Islet of Langerhans (tissue), 1 donor: Measurements from ENCODE around the gene TAGLN2.
"Not testable (repeated sequence)": the region's sequence is repeated elsewhere in the genome, so short reads cannot be mapped to it uniquely, and the experiment has no call there.

Experiments
- FAIRE-seq: peaks from one replicate; lab custom pipeline; 2011; peaks lifted over from hg19 to GRCh38; lab: Jason Lieb, UNC

Gene TAGLN2

DNA sequence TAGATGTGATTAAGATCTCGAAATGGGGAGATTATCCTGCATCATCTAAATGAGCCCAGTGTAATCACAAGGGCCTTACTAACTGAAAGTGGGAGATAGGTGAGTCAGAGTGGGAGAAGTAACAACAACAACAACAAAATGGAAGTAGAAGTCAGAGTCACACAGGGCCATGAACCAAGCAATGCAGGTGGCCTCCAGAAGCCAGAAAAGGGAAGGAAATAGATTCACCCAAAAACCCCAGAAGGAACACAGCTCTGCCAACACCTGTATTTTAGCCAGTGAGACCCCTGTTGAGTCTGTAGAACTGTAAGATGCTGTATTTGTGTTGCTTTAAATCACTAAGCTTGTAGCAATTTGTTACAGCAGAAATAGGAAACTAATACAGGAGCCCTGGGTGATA is 4.1 kb downstream of the TAGLN2 start:
- FAIRE-seq, result no peak

DNA sequence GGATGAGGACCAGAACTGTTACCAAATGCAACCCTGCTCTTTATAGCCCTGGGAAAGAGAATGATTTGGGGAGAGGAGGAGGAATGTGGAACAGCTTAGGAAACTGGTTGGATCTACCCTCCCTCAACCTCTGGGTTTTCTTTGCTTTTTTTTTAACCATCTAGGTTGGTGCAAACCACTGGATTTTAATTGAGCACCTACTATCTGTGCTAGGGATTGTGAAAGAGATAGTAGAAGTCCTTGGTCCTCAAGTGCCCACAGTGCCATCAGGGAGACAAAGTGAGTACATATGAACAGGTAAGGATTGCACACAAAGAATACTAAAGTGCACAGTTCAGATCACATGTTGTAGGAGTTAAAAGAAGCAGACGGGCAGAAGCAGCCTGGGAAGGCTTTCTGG is 4.7 kb downstream of the TAGLN2 start:
- no peak for FAIRE-seq

DNA sequence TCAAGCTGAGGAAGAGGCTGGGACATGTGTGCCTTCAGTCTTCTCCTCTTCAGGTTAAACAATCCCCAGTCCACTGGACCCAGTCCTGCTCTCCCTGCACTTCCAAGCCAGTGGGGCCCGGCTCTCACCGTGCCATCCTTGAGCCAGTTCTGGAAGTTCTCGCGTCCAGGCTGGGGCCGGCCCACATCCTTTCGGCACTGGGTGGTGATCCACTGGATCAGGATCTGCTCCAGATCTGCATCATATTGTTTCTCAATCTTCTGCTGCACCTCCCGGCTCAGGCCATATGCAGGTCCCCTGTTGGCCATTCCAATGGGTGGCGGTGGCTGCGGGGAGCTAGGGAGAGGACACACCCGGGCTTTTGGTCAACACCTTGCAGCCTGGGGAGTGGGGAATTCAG is 5.1 kb downstream of the TAGLN2 start:
- FAIRE-seq, result no peak

DNA sequence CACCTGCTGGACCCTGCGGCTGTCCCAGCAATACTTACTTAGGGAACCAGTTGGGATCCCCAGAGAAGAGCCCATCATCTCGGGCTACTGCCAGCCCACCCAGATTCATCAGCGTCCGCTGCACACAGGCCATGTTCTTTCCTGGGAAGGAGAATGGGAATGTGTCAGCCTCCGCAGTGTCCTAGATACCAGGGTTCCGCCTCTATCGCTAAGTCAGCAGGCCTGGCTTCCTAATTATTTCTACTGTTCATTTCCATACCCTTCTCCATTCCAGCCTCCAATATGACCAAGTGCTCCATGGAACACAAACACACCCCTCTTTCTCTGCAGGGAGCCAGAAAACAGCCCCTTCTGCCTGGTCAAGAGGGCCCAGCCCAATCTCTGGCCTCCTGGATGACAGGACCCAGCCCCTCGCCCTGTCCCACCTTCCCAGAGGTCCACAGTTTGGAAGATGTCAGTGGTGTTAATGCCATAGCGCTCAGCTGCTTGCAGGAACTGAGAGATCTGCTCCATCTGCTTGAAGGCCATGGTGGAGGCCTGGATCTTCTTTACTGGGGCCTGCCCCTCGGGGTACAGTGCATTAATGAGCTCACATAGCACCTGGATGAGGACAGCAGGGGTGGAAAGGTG is 6.0 kb downstream of the TAGLN2 start:
- FAIRE-seq, result no peak

DNA sequence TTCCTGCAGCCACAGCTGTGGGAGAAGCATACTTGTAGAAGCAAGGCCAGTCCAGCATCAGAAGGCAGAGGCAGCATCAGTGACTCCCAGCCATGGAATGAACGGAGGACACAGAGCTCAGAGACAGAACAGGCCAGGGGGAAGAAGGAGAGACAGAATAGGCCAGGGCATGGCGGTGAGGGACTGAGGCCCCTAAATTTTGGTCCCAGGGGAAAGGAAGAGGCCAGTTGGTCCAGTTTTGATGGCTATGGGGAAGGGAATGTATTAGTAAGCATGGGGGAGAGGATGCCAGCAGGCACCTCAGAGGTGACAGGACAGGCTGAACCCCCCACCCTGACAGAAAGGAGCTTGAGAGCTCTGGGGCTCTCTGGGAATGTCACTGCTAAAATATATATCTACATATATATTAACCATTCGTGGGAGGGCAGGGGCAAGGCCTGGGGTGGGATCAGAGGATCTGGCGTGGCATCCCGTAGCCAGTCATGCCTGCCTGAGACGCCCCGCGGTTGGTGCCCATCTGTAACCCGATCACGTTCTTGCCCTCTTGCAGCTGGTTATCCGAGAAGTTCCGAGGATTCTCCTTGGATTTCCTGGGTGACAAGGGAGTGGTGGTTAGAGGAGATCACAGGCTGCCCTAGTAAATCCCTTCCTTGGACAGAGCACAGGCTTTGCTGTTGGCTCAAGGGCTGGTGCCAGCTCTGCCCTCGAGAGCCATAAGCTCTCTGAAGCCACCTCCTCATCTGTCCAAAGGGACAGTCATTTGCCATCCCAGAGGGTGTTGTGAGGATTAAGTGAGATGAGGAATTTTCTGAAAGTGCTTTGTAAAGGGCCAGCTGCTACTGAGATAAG is 6.7 kb downstream of the TAGLN2 start:
- FAIRE-seq, result no peak

DNA sequence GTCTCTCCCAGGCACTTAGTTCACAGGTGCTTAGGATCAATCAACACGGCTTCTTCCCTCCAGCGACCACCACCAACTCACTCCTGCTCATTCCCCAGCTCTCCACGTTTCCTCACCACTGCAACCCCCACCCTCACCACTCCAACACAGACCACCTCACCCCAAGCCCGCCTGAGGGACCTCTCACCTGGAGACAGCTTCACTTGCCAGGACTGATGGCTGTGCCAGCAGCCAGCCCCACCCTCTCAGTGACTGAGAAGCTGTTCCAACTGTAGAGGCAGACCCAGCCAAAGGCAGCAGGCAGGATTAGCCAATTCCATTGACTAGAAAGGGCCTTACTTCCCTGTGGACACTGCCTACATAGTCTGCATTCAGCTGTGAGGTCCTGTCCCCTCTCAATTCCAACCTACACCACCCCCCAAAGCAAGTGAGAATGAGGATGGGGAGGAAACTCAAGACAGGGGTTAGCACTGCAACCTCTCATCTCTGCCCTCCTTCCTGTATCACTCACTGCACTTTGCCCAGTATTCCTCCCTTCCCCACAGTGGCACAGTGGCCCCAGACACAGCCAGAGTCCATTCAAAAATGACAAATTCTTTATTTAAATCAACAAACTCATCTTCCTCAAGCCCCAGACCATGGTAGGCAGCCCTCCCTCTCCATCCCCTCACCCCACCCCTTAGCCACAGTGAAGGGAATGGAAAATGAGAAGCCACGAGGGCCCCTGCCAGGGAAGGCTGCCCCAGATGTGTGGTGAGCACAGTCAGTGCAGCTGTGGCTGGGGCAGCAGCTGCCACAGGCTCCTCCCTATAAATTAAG is 7.6 kb downstream of the TAGLN2 start:
- FAIRE-seq, result no peak

DNA sequence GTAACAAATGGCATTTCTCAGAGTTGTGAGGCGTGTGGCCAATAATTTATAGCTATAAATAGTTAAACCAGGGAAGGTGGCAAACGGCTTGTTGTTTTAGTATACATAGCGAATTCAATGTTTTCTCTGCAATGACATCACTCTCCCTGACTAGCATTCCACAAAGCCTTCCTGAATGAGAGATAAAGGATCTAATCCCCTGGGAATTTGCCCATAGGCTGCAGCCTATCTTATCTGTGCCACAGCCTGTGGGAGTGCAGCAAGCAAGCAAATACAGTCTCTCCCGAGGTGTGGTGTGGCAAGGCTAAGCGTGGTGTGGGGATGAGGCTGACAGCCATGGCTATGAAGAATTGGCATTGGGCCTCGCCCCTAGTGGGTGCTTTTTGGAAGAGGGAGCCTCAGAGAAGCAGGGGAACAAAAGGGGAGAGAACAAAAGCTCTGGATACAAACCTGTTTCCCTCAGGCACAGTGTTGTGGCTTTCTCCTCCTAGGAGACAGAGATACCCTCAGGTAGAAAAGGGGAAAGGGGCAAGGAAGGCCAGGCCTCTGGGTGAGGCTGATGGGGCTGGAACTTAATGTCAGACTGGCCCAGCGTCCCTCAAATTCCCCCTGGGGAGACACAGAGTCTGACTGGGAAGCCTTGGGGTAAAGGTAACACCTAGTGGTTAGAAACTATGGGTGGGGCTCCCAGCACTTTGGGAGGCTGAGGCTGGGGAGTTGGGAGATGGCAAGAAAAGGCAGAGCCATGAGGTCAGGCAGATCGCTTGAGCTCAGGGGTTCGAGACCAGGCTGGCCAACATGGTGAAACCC is 8.9 kb downstream of the TAGLN2 start:
- no peak for FAIRE-seq

DNA sequence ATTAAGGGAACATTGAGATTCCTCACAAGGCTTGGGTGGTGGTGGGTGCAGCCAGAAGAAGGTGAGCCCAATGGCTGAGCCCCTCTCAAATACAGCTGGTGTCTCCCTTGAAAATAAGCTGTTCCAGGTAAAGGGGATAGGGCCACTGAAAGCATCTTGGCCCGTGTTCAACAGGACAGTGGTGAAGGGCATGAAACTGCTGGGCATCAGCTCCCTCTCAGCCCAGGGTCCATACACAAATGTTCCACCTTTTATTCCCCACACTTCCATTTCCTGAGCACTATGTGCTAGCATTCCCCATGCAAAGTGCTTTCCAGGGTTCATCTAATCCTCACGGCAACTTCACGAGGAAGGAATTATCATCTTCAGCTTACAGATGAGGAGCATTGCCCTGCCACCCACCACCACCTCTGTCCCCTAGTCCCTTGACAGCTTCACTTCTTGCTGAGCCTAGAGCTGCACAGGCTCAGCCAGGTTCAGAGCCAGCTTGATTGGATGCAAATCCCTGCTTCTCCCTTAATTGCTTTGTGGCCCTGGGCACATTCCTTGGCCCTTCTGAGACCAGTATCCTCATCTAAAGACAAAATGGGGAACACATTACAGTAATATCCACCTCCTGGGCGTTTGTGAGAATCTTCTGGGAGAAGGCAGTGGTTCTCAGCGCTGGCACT is 9.6 kb downstream of the TAGLN2 start:
- FAIRE-seq, result no peak

DNA sequence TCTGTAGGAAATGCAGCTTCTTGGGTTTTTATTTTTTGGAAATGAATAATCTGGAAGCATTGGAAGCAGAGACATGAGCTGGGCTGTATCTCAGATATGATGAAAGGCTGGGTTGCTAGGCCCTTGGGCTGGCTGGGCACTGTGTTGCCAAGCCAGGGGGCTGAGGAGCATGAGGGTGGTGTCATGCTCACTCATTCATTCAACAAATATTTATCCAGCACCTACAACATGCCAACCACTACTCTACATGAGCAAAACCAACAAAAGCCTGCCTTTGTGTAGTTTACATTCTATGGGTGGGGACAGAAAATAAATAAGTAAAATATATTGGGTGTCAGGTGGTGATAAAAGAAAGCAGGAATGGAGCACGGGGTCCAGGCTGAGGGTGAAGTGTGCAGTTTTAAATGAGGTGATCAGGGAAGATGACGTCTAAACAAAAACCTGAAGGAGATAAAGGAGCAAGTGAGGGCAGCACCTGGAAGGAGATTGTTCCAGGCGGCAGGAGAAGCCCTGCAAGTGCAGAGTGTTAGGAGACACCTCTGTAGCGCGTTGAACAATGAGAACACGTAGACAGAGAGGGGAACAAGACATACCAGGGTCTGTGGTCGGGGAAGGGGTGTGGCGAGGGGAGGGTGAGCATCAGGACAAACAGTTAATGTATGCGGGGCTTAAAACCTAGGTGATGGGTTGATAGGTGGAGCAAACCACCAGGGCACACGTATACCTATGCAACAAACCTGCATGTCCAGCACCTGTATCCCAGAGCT is 10.9 kb downstream of the TAGLN2 start:
- no peak for FAIRE-seq

DNA sequence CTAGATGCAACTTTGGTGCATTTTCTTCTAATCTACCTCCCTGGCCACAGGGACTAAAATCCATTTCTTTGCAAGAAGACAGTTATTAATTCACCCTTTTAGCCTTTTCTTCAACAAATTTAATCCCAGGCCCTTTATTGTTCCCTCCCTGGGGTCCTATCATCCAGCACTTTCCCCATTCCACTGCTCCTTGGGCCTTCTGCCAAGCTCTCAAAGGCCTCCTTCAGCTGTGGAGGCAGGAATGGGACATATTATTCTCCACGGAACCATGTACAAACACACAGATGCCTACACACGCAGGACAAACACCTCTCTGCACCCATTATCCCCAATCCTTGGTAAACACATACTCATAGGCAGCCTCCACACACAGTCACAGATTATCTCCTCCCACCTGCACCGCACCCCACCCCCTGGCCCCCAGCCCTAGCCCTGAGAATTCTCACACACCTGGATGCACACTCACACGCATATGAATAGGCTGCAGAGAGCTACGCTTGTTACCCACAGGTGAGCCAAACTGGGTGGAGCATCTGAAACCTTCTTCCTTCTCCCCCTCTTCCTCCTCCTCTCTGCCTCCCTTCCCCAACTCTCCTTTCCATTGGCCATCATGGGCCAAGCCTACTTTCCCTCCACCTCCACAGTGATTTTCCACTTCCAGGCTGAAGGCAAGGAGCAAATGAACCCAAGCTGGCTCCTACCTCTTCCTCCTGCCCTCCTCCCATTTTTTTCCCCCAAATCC is 11.7 kb downstream of the TAGLN2 start:
- FAIRE-seq, result no peak

DNA sequence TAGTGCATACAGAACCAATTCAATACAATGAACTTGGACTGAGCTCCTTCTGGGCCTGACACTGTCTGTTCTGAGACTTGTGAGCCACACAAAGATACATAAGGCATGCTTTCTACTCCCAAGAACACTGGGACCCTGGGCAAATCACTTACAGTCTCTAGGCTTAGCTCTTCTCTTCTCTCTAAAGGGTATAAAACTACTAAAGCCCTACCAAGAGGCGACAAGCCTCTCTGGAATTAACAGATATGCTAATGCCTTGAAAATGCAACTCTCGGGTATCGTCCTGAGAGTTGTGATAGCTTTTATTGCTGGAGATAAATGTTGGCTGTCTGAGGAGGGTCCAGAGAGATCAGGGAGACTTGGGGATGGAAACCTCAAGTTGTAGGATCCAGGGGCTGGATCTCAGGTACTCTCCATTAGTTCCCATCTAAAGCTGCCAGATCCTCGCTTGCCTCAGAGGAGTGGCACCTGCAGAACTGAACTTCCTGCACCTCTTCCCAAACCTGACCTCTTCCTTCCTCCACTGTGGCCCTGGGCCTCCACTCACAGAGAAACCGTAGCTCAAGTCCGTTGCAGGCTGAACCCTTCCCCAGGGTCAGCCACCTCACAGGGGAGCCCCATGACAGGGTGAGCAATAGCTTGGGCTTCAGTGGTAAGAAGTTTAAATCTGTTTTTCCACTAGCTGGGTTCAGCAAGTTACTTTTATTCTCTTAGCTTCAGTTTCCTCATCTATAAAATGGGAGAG is 13.8 kb downstream of the TAGLN2 start:
- FAIRE-seq, result no peak

DNA sequence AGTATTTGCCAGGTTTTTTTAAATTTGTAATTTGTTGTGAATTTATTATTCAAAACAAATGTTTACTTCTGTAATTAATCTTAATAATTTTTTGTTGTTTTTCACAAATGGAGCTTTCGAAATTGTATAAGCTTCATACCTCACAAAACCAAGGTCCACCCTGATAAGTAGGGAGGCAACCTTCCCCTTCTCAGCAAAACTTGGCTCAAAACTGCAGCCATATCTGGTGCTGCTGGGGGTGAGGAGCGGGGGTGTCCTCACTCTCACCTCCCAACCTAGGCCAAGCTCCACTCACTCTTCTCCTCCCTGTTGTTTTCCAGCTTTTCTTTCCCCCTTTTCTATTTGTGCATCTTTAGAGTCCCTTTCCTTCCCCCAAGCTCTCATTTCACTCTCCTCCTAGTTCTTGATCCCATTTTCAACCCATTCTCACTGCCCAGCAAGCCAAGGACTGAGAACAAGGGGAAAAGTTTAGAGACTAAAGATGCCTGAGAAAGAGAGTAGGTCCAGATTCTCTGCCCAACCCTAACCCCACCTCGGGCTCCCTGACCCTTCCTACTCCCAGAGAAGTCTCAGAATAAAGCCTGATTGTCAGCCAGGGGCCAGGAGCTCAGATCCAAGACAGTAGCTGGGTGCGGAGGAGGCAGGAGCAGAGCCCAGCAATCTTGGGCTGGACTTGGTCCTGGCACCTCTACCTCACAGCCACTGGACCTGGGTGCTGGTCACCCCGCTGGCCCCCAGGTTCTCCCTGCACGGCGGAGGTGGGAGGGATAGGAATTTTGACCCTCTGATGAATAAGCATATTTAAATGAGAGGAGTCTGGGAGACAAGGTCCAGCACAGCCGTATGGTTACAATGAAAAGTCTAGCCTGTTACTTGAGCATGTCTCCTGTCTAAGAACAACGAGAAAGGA is 17.0 kb downstream of the TAGLN2 start:
- no peak for FAIRE-seq

DNA sequence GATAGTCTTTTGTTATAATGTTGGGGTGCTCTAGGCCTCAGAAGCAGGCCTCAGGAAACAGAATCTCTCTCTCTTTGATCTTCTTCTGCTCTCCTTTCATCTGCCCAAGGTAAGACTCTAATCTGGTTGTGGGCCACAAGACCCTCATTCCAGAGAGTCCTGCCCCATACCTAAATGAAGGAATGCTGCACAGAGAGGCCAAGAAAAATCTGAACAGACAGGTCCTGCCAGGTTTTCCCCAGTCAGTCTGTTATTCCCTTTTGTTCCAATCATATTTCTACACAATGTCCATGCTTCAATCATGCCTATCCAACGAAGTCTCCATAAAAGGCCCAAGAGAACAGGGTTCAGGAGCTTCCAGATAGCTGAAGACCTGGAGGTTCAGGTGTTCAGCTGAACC is 18.3 kb downstream of the TAGLN2 start:
- FAIRE-seq, result no peak

DNA sequence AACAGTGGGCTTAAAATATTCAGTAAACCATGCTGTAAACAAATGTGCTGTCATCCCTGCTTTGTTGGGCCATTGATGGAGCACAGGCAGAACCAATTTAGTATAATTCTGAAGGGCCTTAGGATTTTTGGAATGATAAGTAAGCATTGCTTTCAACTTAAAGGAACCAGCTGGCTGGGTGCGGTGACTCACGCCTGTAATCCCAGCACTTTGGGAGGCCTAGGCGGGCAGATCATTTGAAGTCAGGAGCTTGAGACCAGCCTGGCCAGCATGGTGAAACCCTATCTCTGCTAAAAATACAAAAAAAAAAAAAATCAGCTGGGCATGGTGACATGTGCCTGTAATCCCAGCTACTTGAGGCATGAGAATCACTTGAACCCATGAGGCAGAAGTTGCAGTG is 21.3 kb downstream of the TAGLN2 start:
- FAIRE-seq, result not testable (repeated sequence)

DNA sequence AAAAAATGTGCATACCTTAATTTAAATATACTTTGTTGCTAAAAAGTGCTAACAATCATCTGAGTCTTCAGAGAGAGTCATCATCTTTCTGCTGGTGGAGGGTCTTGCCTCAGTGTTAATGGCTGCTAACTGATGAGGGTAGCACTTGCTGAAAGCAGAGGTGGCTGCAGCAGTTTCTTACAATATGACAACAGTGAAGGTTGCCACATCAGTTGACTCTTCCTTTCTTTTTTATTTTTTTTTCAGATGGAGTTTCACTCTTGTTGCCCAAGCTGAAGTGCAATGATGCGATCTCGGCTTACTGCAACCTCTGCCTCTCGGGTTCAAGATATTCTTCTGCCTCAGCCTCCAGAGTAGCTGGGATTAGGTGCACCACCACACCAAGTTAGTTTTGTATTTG is 22.8 kb downstream of the TAGLN2 start:
- FAIRE-seq, result no peak

DNA sequence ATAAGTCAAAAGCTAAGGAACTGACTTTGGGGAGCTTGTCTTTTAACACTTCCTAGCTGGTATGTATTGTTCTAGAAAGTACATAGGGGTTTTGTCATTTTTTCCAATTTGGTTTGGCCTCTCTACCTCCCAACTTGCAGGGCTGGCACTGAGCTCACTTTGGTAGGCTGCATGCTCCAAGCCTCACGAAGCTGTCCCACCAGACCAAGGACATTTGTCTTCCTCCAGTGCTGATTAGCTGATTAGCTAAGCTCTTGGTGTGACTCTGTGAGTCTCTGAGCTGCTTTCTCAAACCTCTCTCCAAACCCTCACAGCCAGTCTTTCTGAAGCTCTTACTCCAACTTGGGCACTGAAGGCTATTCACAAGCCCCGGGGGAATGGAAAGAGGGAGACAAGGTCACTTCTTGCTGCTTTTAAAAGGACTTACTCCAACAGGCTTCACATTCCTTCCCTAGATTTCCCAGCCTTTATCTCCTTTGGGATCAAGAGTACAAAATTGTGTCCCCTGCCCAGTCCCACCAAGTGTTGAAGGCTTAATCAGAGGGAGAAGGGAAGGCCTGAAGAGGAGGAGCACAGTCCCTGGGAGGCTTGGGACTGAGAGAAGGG is 24.4 kb downstream of the TAGLN2 start:
- no peak for FAIRE-seq

DNA sequence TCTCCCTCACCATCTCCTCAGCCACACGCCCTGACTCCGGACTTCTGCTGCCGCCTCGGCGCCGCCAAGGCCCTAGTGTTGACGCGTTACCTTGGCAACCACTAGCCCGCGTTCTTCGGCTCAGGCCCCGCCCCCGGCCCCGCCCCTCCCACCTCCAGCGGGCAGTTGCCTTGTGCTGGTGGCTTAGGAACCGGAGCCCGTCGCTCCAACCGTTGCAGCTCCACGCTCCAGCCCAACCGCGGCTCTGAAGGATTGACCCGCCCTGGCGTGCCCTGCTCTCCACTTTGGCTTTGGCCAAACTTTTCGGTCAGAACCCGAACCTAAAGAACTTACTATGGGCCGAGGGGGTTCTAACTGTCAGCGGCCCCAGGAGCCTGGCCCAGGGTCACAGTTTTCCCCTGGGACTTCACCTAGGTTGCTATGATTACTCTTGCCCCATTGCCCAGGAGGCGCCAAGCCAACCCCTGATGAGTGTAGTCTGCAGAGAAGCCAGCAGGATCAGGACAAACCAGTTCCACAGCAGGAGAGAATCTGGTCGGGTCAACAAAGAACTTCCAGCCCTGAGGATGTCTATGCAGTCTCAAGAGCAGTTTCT is 25.1 kb downstream of the TAGLN2 start, which contains the start of gene CFAP45:
Gene CFAP45 (minus strand): TSS at position 80 of the 595 bp plus-strand sequence. CDS start 67 bp downstream, at position 13.
- no peak for FAIRE-seq
